PC-9 (cell line): ENCODE data around the gene SYNDIG1L. TPM values are rescaled to one million over a fixed set of nuclear protein-coding genes. Genes with fewer than 3 reads are reported as not detected.
"Not testable (repeated sequence)": the region's sequence is repeated elsewhere in the genome, so short reads cannot be mapped to it uniquely, and the experiment has no call there.

ENCODE experiments used
- BruUV-seq: library from RNA; stranded (reverse); fragments of 400-500 nt; replicated peaks from 2 replicates; lab custom pipeline; 2021; lab: Mats Ljungman, UMichigan
- CTCF ChIA-PET: fragments of 300-600 bp; sonication (Branson Sonifier 250); formaldehyde crosslinking; loops from one replicate; lab custom pipeline; 2022; ENCODE audit warnings: antibody characterized with exemption; lab: Charles Lee
- POLR2A ChIA-PET: fragments of 300-600 bp; sonication (Branson Sonifier 250); formaldehyde crosslinking; loops from one replicate; lab custom pipeline; 2022; ENCODE audit warnings: antibody characterized with exemption; ENCODE audit not compliant: unreplicated experiment; lab: Charles Lee
- DNase-seq, 2 experiments: peaks; one replicate each; pipeline versions ENCODE4 v3.0.0 to v3.0.0-alpha.2; 2015 to 2022; ENCODE audit warnings: mixed read lengths in 1 of 2
- H2AFZ ChIP-seq: fragments of 200-600 bp; sonication (generic); 2 replicates; pipeline ENCODE4 v1.8.1; 2017; ENCODE audit warnings: antibody characterized with exemption
- H3F3A ChIP-seq: fragments of 200-600 bp; sonication (generic); 2 replicates; pipeline ENCODE4 v1.8.1; 2017; ENCODE audit warnings: antibody characterized with exemption, mild to moderate bottlenecking, low read depth; ENCODE audit not compliant: insufficient read depth
- H3K27ac ChIP-seq: fragments of 200-600 bp; sonication (generic); 2 replicates; pipeline ENCODE4 v1.6.1; 2016; ENCODE audit warnings: mixed run types
- H3K27me3 ChIP-seq: fragments of 200-600 bp; sonication (generic); 2 replicates; pipeline ENCODE4 v1.6.1; 2016; ENCODE audit warnings: low read depth, mixed run types; ENCODE audit not compliant: insufficient read depth
- H3K36me3 ChIP-seq: fragments of 200-600 bp; sonication (generic); 2 replicates; pipeline ENCODE4 v1.6.1; 2016; ENCODE audit warnings: low read depth, mixed run types
- H3K4me1 ChIP-seq: fragments of 200-600 bp; sonication (generic); replicated peaks from 2 replicates; pipeline ENCODE4 v1.6.1; 2016; ENCODE audit warnings: mixed run types; ENCODE audit not compliant: insufficient read depth
- H3K4me2 ChIP-seq: fragments of 200-600 bp; sonication (generic); 2 replicates; pipeline ENCODE4 v1.6.1; 2017; ENCODE audit warnings: mixed run types
- H3K4me3 ChIP-seq: fragments of 200-600 bp; sonication (generic); 2 replicates; pipeline ENCODE4 v1.6.1; 2016; ENCODE audit warnings: mixed run types
- H3K79me2 ChIP-seq: fragments of 200-600 bp; sonication (generic); 2 replicates; pipeline ENCODE4 v1.6.1; 2017; ENCODE audit warnings: low read depth, mixed run types
- H3K9me2 ChIP-seq: fragments of 200-600 bp; sonication (generic); 2 replicates; pipeline ENCODE4 v1.8.1; 2017; ENCODE audit warnings: mild to moderate bottlenecking; ENCODE audit not compliant: insufficient read depth
- H3K9me3 ChIP-seq: fragments of 200-600 bp; sonication (generic); 2 replicates; pipeline ENCODE4 v1.8.1; 2016; ENCODE audit warnings: low read depth; ENCODE audit not compliant: insufficient read depth
- H4K20me1 ChIP-seq: fragments of 200-600 bp; sonication (generic); 2 replicates; pipeline ENCODE4 v1.8.1; 2017; ENCODE audit not compliant: insufficient read depth
- CTCF ChIP-seq: fragments of 200-600 bp; sonication (generic); conservative IDR thresholded peaks from 2 replicates; pipeline ENCODE4 v1.6.1; 2017; ENCODE audit warnings: mixed run types, antibody characterized with exemption, mild to moderate bottlenecking, moderate library complexity
- EZH2 ChIP-seq: fragments of 200-600 bp; sonication (generic); IDR thresholded peaks from 2 replicates; pipeline ENCODE4 v1.8.0; 2017; ENCODE audit warnings: antibody characterized with exemption, low read depth
- intact Hi-C: fragments of 100-400 bp; cut with micrococcal nuclease; formaldehyde crosslinking; loops from one replicate; pipeline ENCODE4 v1.10.0; 2022; ENCODE audit not compliant: unreplicated experiment
- total RNA-seq: library from RNA; stranded (reverse); gene quantifications from 2 replicates; pipeline ENCODE4 v1.2.3, GENCODE V29; 2021

Gene SYNDIG1L
- total RNA-seq, 1 experiment from 2014 or later: 0.52 TPM

GRCh38 chr14:74457565-74457895 is 31.5 kb upstream of the SYNDIG1L start:
- H4K20me1 ChIP-seq: no peaks in the 10 kb centered on the region
- TF ChIP-seq EZH2: no peak
- no peak for TF ChIP-seq CTCF
- H3K4me1 ChIP-seq: peaks cover 12% of the 10 kb centered on the region
- H3K4me2 ChIP-seq: no peak overlapping the region
- BruUV-seq: no TSS peak
- H2AFZ ChIP-seq: no peak overlapping the region
- intact Hi-C loops: no loop called here
- H3K9me2 ChIP-seq: no peaks in the 10 kb centered on the region
- CTCF ChIA-PET: interaction anchor here (0.6 to 2.0 kb wide), 2 partner anchors 33 to 86 kb away, joined by 6 to 14 read pairs; no protein-coding TSS in a partner anchor
- no peak overlapping the region for H3K4me3 ChIP-seq
- POLR2A ChIA-PET: no interaction called here
- no peak overlapping the region for H3K27ac ChIP-seq
- H3K79me2 ChIP-seq: no peaks in the 10 kb centered on the region
- H3K27me3 ChIP-seq: no peaks in the 10 kb centered on the region
- no peaks in the 10 kb centered on the region for H3K36me3 ChIP-seq
- DNase-seq: no peak
- H3K9me3 ChIP-seq: peaks cover 19% of the 10 kb centered on the region
- peaks cover 11% of the 10 kb centered on the region for H3F3A ChIP-seq

- Histone ChIP-seq H4K20me1 (no peaks in the 10 kb centered on the region), H3K27me3 (no peaks in the 10 kb centered on the region), H3K4me1 (peaks cover 12% of the 10 kb centered on the region), H3K27ac (no peak overlapping the region), H3K79me2 (no peaks in the 10 kb centered on the region), H2AFZ (no peak overlapping the region), H3K9me2 (no peaks in the 10 kb centered on the region), H3K9me3 (peaks cover 21% of the 10 kb centered on the region), H3K36me3 (no peaks in the 10 kb centered on the region), H3F3A (peaks cover 11% of the 10 kb centered on the region), H3K4me2 (no peak overlapping the region), H3K4me3 (no peak overlapping the region)
- TF ChIP-seq EZH2 (no peak), CTCF (no peak)
- POLR2A ChIA-PET: no interaction called here
- DNase-seq: no peak
- CTCF ChIA-PET: interaction anchor here (0.6 to 2.0 kb wide), 2 partner anchors 34 to 86 kb away, joined by 6 to 14 read pairs; no protein-coding TSS in a partner anchor
- intact Hi-C loops: no loop called here
- no TSS peak for BruUV-seq
Measured at GRCh38 chr14:74456684-74457564, 30.9 kb upstream of the SYNDIG1L start.

- POLR2A ChIA-PET, H3K79me2 ChIP-seq, H3K27me3 ChIP-seq, H3K9me2 ChIP-seq, H3K4me3 ChIP-seq, H3K36me3 ChIP-seq, H4K20me1 ChIP-seq, H2AFZ ChIP-seq, intact Hi-C loops, H3K27ac ChIP-seq, BruUV-seq: not testable (repeated sequence)
- Histone ChIP-seq H3K4me2 (0 out of 2 replicates have a peak overlapping the region, but pooled peaks have one; percentile 1), H3K4me1 (peaks cover 12% of the 10 kb centered on the region), H3F3A (peaks cover 11% of the 10 kb centered on the region), H3K9me3 (peaks cover 21% of the 10 kb centered on the region)
- peak in 1 of 2 experiments; percentile 74 for DNase-seq
- CTCF ChIA-PET: interaction anchor here (0.6 kb wide), 1 partner anchor 72 kb away, joined by 6 read pairs; no protein-coding TSS in a partner anchor
Measured at GRCh38 chr14:74454397-74454796, 28.4 kb upstream of the SYNDIG1L start.
